Ammon's horn (tissue), 1 donor: Measurements from ENCODE around the gene ZNF341.

ENCODE experiments used
- DNase-seq: peaks from one replicate; pipeline ENCODE4 v3.0.0-alpha.2; 2016; ENCODE audit warnings: low spot score

The ZNF341 gene

DNA sequence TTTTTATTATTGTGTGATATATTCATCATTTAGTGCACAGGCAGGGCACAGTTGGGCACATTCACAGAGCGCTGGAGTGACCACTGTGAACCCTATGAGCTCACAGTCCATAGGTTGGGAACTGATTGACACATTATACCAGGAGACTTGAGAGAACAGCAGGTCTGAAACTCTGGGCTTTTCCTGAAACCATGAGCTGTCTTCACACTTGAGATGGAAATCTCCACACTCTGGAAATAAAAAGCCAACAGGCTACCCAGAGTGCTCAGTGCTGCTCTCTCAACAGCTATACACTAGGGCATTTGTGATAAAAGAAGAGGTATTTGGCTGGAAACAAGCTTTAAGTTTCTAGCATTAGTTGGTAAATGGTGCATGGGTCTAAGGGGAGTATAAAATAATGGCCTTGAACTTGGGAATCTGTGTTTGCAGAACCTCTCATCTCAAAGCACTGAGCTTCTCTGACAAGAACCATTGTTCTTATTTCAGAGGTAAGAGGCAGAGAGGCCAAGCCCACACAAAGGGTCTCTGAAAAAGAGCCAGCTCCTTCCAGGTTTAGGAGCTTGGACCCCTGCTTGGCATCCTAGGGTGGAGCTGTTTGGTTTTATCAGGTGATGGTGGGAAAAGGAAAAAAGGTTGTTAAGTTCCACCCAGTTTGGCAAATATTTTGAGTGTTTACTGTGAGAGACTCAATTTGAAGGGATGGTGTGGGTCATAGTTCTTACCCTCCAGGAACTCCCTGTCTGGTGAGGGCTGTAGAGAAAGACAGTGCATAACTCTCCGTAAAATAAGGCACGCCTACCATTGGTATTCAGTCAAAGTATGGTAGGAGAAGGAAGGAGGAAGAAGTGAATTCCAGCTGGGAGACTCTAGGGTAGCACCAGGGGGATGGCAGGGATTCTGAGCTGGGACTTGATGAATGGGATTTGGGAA is 93.8 kb downstream of the ZNF341 start:
- no peak for DNase-seq

DNA sequence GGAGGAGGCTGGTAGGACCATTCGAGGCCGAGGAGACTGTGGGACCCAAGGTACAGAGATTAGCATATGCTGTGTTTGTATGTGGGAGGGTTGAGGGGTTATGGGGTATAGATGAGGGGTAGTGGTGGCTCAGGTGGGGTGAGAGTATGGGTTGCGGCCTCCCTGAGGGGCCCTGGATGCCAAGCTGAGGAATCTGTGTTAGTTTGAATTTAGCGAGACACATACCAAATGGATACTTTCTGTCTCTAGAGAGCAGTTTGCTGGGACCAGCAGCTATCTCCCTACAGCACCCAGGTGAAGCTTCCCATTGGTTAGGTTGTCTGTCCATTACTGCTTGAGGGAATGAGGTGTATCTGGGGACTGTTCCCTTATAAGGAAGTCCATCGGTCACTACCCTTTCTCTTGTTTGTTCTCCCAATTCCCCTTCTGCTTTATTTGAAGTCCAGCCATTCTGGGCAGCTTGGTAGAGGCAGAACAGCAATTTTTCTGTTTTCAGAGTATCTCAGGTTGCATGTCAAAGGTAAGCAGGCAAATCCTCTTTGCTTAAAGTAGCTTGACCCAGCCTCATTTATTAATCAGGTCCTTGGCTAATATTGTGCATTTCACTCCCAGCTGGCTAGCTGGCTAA is 94.6 kb downstream of the ZNF341 start:
- DNase-seq: no peak

DNA sequence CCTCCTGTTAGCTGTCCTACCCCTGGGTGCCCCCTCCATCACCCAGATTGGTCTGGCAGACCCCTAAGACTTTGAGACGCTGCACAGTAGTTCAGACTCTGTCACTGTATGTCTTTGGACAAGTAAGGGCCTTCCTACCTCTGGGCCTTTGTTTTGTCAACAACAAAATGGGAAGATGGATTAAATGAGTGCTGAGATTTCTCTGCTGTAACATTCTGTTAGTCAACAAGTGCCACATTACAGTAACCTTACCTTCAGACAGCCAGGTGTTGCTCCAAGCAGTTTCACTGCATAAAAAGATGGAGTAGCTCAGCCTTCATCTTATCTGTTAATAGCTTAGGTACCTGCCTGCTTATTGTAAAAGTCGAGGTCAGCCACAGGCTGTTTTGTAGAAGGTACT is 95.3 kb downstream of the ZNF341 start:
- DNase-seq: no peak

DNA sequence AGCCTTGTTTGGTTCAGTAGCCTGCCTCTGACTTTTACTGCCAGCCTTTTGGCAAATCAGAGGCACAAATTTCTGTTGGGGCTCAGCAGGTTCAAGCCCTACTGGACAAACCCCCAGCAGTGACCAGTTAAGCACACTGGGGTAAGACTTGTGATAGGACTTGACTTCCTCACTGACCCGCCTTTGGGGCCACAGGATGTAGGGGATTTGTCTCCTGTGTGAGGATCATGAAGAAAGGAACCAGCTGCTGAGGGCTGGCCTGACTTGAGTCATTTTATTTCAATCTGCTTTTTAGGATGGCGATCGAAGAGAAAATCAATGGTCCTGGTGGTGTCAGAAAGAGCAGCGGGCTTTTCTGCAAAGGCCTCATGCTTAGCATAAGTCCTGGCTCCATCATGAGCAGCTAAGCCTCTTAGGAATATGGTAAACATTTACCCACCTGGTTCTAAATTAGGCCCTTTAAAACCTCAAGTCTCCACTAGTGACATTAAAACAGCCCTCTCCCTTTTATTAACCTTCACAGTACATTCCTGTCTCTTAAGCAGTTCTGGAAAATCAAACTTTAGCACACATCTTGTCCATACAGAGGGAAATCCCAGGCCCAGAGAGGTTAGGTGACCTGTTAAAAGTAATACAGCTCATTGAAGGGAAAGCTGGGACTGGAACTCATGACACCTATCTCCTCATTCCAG is 96.0 kb downstream of the ZNF341 start:
- no peak for DNase-seq

DNA sequence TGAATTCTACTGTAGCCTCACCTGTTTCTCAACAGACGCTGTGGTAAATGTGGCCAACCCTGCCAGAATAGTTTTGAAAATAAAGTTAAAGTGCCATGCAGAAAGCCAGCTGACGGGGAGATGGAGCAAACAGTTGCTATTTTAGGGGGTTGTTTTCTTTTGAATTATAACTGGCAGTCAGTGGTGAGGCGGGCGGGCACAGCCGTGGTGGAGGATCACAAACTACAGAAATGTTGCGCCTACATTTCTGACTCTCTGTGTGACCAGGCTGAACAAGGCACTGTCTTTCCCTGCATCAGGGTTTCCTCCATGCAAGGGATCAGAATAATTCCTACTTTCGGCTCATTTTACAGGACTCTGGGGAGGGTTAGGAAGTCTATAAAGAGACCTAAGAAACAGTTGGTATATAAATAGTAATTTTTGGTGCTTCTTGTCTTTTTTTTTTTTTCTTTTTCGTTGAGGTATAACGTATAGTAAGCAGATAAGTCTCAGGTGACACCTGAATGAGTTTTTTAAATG is 96.6 kb downstream of the ZNF341 start:
- DNase-seq: no peak

DNA sequence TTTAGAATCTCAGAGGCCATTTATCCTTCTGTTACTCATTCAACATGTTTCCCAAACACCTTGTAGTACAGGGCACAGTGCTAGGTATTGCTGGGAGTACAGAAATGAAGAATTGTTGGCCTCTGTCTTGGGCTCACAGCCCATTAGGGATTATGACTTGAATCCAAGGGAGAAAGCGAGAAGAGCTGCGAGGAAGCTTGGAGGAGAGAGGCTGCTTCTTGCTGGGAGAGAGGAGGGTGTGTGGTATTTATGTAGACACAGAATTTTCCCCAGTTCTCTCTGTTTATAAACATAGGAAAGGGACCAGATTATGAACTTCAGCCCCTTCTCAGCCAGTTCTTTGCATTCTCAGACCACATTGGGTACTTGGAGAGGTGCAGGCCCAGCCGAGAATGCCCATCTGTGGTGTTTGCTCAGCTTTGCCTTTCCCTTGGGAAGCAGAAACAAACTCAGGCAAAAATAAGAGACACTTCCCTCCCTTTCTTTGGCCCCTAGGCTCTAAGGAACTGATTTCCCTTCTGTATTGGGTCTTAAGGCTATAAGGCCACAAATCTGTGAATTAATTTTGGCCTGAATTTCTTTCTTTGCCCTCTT is 97.3 kb downstream of the ZNF341 start:
- DNase-seq: no peak

DNA sequence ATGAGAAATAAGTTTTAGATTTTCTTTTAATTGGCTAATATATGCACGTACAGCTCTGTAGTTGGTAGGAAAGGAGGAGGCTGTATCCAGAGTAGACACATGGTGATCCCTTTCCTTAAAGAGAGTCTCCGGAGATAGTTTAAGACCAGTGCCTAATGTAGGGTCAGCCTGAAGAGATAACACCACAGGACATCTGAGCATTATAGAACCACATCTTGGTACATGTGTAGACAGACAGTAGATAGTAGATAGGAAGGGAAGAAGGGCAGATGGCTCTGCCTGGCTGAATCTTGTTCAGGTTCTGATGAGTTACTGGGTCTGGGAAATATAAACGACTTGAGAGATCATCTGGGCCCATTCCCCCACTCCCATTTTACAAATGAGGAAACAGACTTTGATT is 97.8 kb downstream of the ZNF341 start:
- no peak for DNase-seq

DNA sequence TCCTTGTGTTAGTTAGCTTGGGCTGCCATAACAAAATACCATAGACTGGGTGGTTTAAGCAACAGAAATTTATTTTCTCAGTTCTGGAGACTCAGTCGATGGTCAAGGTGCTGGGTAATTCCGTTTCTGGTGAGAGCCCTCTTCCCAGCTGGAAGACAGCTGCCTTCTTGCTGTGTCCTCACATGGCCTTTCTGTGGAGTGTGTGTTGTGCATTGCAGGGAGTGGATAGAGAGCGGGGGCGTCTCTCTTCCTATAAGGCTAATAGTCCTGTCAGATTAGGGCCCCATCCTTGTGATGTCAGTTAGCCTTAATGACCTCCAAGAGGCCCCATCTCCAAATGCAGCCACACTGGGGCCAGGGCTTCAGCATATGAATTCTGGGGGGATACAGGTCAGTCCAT is 98.6 kb downstream of the ZNF341 start:
- no peak for DNase-seq

DNA sequence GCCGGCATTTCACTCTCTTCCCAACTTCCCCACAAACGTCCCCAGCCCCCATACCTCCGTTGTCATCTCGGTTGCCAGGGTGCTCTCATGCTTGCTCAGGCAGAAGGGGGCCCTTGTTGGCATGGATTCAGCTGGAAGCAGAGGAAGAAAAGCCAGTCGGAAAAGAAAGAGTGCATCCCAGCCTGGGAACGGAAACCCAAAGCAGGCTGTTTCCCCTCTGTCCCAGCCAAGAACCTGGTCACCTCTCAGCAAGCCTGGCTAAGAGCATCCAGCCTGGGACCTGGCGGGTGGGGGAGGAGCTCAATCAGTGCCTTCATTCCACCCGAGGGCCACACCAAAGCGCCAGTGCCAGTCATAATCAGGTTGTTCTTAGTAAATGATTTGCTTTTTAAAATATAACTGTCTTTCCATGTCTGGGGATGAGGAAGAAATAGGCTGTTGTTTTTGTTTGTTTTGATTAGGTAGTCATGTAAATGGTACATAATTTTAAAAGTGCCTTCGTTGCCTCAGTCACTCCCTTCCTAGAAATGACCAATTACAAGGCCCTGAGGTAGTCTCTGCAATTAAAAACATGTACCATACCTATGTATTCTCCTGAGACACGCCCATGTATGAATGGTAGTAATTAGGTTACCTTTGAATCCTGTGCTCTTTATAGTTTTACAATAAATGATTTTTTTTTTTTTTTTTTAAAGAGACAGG is 100.5 kb downstream of the ZNF341 start:
- peak; percentile 68 for DNase-seq

DNA sequence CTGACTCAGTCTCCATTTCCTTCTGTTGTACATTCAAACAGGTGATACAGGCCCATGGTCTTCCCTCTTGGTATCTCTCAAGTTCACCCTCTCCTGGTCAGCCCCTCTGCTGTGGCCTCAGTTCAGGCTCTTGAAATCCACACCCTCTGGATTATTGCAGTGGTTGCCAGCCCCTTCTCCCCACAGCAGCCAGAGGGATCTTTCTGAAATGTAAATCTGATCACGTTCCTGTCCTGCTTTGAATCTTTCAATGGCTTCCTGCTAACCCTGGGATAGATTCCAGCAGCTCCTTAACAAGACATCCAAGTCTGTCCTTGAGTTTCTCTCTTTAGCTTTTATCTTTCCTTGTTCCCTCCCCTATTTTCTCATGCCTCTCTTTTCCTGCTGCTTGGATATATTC is 101.5 kb downstream of the ZNF341 start:
- DNase-seq: no peak

DNA sequence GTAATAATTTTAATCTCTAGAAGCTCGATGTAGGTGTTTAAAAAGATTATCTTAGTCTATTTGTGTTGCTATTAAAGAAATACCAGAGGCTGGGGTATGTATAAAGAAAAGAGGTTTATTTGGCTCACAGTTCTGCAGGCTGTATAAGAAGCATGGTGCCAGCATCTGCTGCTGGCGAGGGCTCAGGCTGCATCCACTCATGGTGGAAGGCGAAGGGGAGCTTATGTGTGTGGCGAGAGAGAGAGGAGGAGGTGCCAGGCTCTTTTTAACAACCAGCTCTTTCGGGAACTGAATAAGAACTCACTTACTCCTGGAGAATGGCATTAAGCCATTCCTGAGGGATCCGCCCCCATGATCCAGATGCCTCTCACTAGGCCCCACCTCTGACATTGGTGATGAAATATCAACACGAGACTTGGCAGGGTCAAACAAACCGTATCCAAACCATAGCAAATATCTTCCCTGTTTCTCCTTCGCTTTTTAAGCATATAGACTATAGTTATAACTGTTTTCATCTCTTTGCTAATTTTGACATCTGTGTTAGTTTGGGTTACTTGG is 103.9 kb downstream of the ZNF341 start:
- no peak for DNase-seq

DNA sequence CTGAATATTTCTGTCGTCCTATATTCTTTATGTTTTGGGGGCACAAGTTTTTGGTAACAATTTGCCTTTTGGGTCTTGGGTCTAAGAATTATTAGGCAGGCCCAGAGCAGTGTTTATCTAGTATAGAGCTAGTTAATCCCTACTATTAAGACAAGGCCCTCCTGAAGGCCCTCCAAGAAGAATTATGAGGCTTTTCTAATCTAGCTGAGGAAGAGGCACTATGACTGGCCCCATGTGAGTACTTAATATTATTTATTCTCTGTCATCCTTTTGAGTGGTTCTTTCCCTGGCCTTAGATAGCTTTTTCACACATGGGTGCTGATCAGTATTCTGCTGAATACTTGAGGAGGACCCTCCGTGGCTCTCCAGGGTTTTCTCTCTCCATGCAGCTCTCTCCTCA is 104.5 kb downstream of the ZNF341 start:
- no peak for DNase-seq

DNA sequence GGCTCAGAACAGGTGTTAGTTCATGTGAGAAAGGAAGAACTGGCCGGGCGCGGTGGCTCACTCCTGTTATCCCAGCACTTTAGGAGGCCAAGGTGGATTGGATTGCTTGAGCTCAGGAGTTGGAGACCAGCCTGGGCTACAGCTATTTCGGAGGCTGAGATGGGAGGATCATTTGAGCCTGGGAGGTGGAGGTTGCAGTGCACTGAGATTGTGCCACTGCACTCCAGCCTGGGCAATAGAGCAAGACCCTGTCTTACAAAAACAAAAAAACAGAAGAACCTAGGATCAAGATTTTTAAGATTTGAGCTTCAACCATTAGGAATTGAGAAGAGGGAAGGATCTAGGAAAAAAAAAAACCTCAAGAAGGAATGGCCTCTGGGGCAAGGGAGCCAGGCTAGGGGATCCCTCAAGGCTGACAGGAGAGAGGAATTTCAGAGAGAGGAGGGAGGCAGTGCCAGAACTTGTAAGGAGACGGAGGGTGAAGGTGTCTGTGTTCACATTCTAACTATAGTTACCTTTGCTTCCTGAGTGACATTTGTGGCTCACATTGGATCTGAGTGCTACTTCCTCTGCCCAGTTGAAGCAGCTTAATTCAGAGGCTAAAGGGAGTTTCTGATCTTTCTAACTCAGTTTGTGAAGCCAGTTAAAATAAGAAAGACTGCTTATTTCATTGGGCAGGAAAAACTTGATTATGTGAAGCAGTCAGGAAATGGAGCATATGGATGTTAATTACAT is 105.5 kb downstream of the ZNF341 start:
- no peak for DNase-seq

DNA sequence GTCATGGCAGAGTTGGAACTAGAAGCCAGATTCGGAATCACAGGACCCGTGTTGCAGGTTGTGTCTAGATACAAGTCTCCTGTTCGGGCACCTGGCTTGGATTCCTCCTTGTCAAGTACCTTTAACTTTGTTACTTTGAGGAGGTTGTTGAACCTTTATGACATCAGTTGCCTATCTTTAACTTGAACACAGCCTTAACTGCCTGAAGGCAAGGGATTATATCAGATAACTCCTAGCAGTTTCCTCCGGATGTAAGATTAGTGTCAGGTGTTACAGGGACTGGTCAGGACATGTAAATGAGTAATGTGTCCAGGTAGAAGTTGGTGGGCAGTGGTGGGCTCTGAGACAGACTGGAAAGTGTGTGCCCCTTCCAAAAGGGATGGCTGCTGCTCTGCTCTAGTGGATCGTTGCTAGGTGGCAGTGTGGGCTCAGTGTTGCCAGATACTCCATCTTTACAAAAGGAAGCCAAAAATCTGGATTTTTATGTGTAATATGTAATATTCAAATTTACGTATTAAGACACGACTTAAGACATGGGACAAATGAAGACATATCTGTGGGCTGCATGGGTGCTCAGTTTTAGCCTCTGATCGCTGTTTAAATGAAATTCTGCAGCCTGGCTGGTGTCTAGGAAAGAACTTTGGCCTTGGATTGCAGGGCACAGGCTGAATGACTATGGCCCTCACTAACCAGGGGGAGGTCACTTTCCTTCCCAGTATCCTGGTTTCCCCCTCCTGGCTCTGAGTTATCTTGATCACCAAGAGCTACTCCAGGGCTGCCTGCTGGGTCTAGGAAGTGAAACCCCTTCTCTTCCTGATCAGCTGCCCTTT is 106.5 kb downstream of the ZNF341 start:
- no peak for DNase-seq

DNA sequence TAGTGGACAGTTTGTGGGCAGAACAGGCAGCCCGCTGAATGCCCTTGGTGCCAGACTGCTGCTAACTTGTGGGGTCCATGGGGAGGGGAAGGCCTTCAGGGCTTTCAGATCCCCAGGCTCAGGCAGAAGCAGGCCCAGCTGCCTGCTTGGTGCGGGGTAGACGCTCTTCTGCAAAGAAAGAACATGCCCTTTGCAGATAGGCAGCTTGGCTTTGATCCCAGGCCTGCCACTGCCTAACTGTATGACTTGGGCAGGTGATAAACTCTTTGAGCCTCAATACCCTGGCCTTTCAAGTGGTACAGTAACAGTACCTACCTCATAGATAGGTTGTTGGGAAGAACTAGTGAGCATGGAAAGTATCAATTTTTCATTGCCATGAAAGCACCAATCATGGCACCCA is 107.8 kb downstream of the ZNF341 start:
- DNase-seq: no peak

DNA sequence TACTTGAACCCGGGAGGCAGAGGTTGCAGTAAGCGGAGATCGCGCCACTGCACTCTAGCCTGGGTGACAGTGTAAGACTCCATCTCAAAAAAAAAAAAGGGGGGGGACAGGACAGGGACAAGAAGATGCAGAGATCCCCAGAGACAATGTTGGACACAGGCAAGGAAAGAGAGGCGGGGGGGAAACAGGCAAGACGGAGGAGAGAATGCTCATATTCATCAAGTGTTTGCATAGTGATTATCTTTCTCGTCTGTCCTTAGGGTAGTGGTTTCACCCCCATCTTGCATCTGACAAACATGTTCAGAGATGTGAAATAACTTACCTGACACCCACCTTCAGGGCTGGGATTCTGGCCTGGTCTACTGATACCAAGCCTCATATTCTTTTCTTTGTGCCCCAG is 108.4 kb downstream of the ZNF341 start:
- no peak for DNase-seq

DNA sequence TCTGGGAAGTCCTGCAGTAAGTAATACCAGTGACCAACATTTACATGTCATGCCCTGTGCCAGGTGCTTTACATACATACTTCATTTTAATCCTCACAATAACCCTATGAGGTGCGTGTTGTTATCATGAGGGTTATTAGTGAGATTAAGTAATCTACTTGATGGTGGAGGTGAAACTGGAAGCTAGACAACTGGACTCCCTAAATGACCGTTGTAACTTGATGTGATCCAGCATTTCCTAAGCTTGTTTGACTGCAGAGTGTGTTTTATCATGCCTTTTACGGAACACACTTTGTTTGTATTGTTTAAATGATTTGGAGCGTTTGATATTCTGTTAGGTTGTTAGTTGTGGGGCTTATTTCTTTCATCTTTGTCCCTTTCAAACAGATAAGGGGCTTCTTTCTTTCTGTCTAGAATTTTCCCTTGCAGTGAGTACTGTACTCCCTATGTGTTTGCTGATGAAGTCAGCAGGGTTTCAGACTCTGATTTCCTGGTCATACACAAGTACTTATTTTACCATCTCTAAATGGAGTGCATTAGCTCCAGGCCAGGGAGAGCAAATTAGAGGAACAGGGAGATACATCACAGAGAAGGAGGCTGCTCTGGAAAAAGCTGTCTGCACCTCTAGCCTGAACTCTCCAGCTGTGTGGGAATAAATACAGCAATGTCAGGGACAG is 109.1 kb downstream of the ZNF341 start:
- no peak for DNase-seq

DNA sequence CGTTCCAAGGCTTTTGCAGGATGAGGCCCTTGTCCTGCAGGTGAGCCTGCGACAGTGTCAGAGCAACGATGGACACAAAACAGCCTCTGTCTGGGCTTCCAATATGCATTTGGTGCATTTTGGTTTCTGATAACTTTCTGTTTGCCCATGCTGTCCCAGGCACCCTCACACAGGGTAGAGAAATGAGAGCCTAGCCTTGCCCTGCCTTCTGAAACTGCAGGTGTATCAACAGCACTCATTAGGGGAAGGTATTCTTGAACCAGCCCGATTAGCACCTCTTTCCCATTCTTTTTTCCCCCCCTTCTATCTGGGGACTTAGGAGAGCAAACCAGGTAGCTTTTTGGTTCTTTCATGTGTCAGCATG is 109.6 kb downstream of the ZNF341 start:
- DNase-seq: no peak
